T-helper 17 cell (primary cell): Measurements from ENCODE around the gene MLLT11. TPM values are rescaled to one million over a fixed set of nuclear protein-coding genes. Genes with fewer than 3 reads are reported as not detected.

Source experiments
- total RNA-seq, 4 donors: library from RNA in 2 of 4; stranded (reverse) in 2 of 4; gene quantifications; one replicate each; pipeline ENCODE4 v1.2.3 and lab custom pipeline; 2022 to 2026

Gene MLLT11
- total RNA-seq, 2 donors from 2014 or later = 4.0 to 5.0 TPM

Other genes starting within 250 kb of the MLLT11 start
- 10 to 100 TPM; 27.3 to 32.3 TPM for gene ARNT, start 183.8 kb upstream of the MLLT11 start, total RNA-seq
- not detected for gene CTXND2, start 173.3 kb upstream of the MLLT11 start, total RNA-seq
- 10 to 100 TPM; 44.0 to 51.0 TPM for gene SETDB1, start 134.0 kb upstream of the MLLT11 start, total RNA-seq
- gene CERS2, start 85.6 kb upstream of the MLLT11 start, total RNA-seq = 100 to 1,000 TPM; 108 to 142 TPM
- under 1 TPM in 1 of 2 donors, not detected in 1; 0.15 TPM for gene ANXA9, start 78.1 kb upstream of the MLLT11 start, total RNA-seq
- 10 to 100 TPM; 19.0 to 31.6 TPM for gene MINDY1, start 53.5 kb upstream of the MLLT11 start, total RNA-seq
- 10 to 100 TPM; 15.8 to 30.0 TPM for gene PRUNE1, start 51.9 kb upstream of the MLLT11 start, total RNA-seq
- gene BNIPL, start 23.8 kb upstream of the MLLT11 start, total RNA-seq = under 1 TPM; 0.42 to 0.57 TPM
- under 1 TPM; 0.47 to 0.52 TPM for gene C1orf56, start 12.6 kb upstream of the MLLT11 start, total RNA-seq
- gene CDC42SE1, start 775 bp upstream of the MLLT11 start, total RNA-seq = 100 to 1,000 TPM; 375 to 433 TPM
- gene GABPB2, start 10.4 kb downstream of the MLLT11 start, total RNA-seq = 10 to 100 TPM in 1 of 2 donors, 1 to 10 TPM in 1; 9.9 to 25.5 TPM
- 10 to 100 TPM in 1 of 2 donors, 1 to 10 TPM in 1; 9.5 to 11.3 TPM for gene SEMA6C, start 86.2 kb downstream of the MLLT11 start, total RNA-seq
- 1 to 10 TPM; 3.6 to 5.4 TPM for gene TNFAIP8L2, start 96.3 kb downstream of the MLLT11 start, total RNA-seq
- under 1 TPM; 0.39 to 0.70 TPM for gene LYSMD1, start 105.5 kb downstream of the MLLT11 start, total RNA-seq
- 10 to 100 TPM; 33.7 to 37.8 TPM for gene SCNM1, start 105.7 kb downstream of the MLLT11 start, total RNA-seq
- gene TMOD4, start 115.6 kb downstream of the MLLT11 start, total RNA-seq = 1 to 10 TPM; 1.0 to 3.0 TPM
- gene VPS72, start 129.8 kb downstream of the MLLT11 start, total RNA-seq = 10 to 100 TPM; 27.4 to 33.2 TPM
- 10 to 100 TPM; 41.6 to 43.3 TPM for gene PIP5K1A, start 138.2 kb downstream of the MLLT11 start, total RNA-seq
- 10 to 100 TPM; 78.4 to 86.0 TPM for gene PSMD4, start 194.3 kb downstream of the MLLT11 start, total RNA-seq
- 10 to 100 TPM; 25.9 to 33.8 TPM for gene ZNF687, start 221.9 kb downstream of the MLLT11 start, total RNA-seq